ENCODE measurements around the gene WDR4.
"Not testable (repeated sequence)": the region's sequence is repeated elsewhere in the genome, so short reads cannot be mapped to it uniquely, and the experiment has no call there.

WDR4 gene

GRCh38 chr21:42875811-42876210 lies 3.5 kb downstream of the WDR4 start:
- not testable (repeated sequence) for DNase-seq (ENCODE audit: low read depth)

- no peak for DNase-seq (ENCODE audit: low read depth)
Observed at GRCh38 chr21:42873096-42873495, 6.2 kb downstream of the WDR4 start.

- no peak for DNase-seq (ENCODE audit: low read depth)
Observed at GRCh38 chr21:42868196-42868595, 11.1 kb downstream of the WDR4 start.

- DNase-seq (ENCODE audit: low read depth) = no peak
Observed at GRCh38 chr21:42865776-42866160, 13.6 kb downstream of the WDR4 start.

- DNase-seq (ENCODE audit: low read depth) = no peak
Observed at GRCh38 chr21:42864815-42865775, 14.2 kb downstream of the WDR4 start.

- DNase-seq (ENCODE audit: low read depth) = no peak
Observed at GRCh38 chr21:42864286-42864685, 15.1 kb downstream of the WDR4 start.

GRCh38 chr21:42863504-42863870 lies 15.9 kb downstream of the WDR4 start:
- DNase-seq (ENCODE audit: low read depth) = no peak

- no peak for DNase-seq (ENCODE audit: low read depth)
Observed at GRCh38 chr21:42862774-42863503, 16.4 kb downstream of the WDR4 start.

- no peak for DNase-seq (ENCODE audit: low read depth)
Observed at GRCh38 chr21:42861848-42862400, 17.4 kb downstream of the WDR4 start.

GRCh38 chr21:42861311-42861847 lies 18.0 kb downstream of the WDR4 start:
- no peak for DNase-seq (ENCODE audit: low read depth)

- no peak for DNase-seq (ENCODE audit: low read depth)
Observed at GRCh38 chr21:42860345-42860744, 19.0 kb downstream of the WDR4 start.

- no peak for DNase-seq (ENCODE audit: low read depth)
Observed at GRCh38 chr21:42859891-42860230, 19.5 kb downstream of the WDR4 start.

- no peak for DNase-seq (ENCODE audit: low read depth)
Observed at GRCh38 chr21:42858957-42859890, 20.1 kb downstream of the WDR4 start.

GRCh38 chr21:42858185-42858847 lies 21.0 kb downstream of the WDR4 start:
- no peak for DNase-seq (ENCODE audit: low read depth)

GRCh38 chr21:42857216-42857615 lies 22.1 kb downstream of the WDR4 start:
- DNase-seq (ENCODE audit: low read depth) = no peak

- no peak for DNase-seq (ENCODE audit: low read depth)
Observed at GRCh38 chr21:42855937-42856335, 23.4 kb downstream of the WDR4 start.

GRCh38 chr21:42855171-42855936 lies 24.0 kb downstream of the WDR4 start:
- DNase-seq (ENCODE audit: low read depth) = no peak

GRCh38 chr21:42854246-42855010 lies 24.9 kb downstream of the WDR4 start:
- no peak for DNase-seq (ENCODE audit: low read depth)

GRCh38 chr21:42853621-42854020 lies 25.7 kb downstream of the WDR4 start:
- no peak for DNase-seq (ENCODE audit: low read depth)
